RCC 7860 (cell line): ENCODE data around the gene COASY.
"Not testable (repeated sequence)": the region's sequence is repeated elsewhere in the genome, so short reads cannot be mapped to it uniquely, and the experiment has no call there.

ENCODE experiments used
- DNase-seq: peaks from one replicate; pipeline ENCODE4 v3.0.0-alpha.2; 2015; ENCODE audit warnings: low spot score
- FAIRE-seq: peaks from 2 replicates; lab custom pipeline; 2012; peaks lifted over from hg19 to GRCh38; lab: Jason Lieb, UNC

COASY gene

GRCh38 chr17:42548993-42549755 is 12.8 kb upstream of the COASY start:
- DNase-seq (no peak), FAIRE-seq (no peak)

- not testable (repeated sequence) for DNase-seq, FAIRE-seq
Observed at GRCh38 chr17:42552736-42553135, 9.2 kb upstream of the COASY start, which contains the start of gene HSD17B1. HSD17B1 (plus strand) TSS chr17:42552923; CDS start chr17:42552934, 11 bp downstream.

- FAIRE-seq, result no peak
- no peak for DNase-seq
Observed at GRCh38 chr17:42553161-42553818, 8.7 kb upstream of the COASY start.

- FAIRE-seq (no peak), DNase-seq (peak; percentile 19)
Observed at GRCh38 chr17:42553866-42554249, 8.1 kb upstream of the COASY start.

- FAIRE-seq, result no peak
Observed at GRCh38 chr17:42554250-42555121, 7.5 kb upstream of the COASY start.

GRCh38 chr17:42555122-42555622 is 6.8 kb upstream of the COASY start:
- DNase-seq (no peak), FAIRE-seq (no peak)

More at GRCh38 chr17:42554250-42555121, 7.5 kb upstream of the COASY start:
- peak; percentile 71 for DNase-seq

GRCh38 chr17:42555961-42556617 is 5.9 kb upstream of the COASY start:
- not testable (repeated sequence) for FAIRE-seq, DNase-seq

- FAIRE-seq (no peak), DNase-seq (no peak)
Observed at GRCh38 chr17:42559075-42559474, 2.9 kb upstream of the COASY start.

GRCh38 chr17:42560246-42560645 is 1.7 kb upstream of the COASY start:
- FAIRE-seq, result no peak
- no peak for DNase-seq

GRCh38 chr17:42562388-42563142 is 617 bp downstream of the COASY start:
- peak; percentile 22 for DNase-seq
- FAIRE-seq, result no peak

GRCh38 chr17:42563143-42563509 is 1.2 kb downstream of the COASY start:
- no peak for FAIRE-seq
- DNase-seq, result no peak

- FAIRE-seq (no peak), DNase-seq (peak; percentile 52)
Observed at GRCh38 chr17:42563543-42563942, 1.6 kb downstream of the COASY start.

- DNase-seq (no peak), FAIRE-seq (no peak)
Observed at GRCh38 chr17:42563950-42564349, 2.0 kb downstream of the COASY start.

- no peak for DNase-seq
- FAIRE-seq, result no peak
Observed at GRCh38 chr17:42564815-42565522, 3.0 kb downstream of the COASY start.

- DNase-seq, result no peak
- no peak for FAIRE-seq
Observed at GRCh38 chr17:42565523-42566214, 3.7 kb downstream of the COASY start.

- FAIRE-seq (no peak), DNase-seq (no peak)
Observed at GRCh38 chr17:42566215-42566882, 4.4 kb downstream of the COASY start.

GRCh38 chr17:42566883-42567573 is 5.1 kb downstream of the COASY start, which contains the start of gene MLX:
MLX (plus strand) TSS chr17:42567100; CDS start chr17:42567125, 25 bp downstream.
- FAIRE-seq, result no peak

More at GRCh38 chr17:42566883-42567573, 5.1 kb downstream of the COASY start, which contains the start of gene MLX:
- DNase-seq, result peak; percentile 85
